ENCODE measurements around the gene DYNLRB1.

The DYNLRB1 gene

GRCh38 chr20:34558320-34559218 lies 42.3 kb downstream of the DYNLRB1 start, which contains the start of gene MAP1LC3A:
Gene MAP1LC3A (plus strand): TSS chr20:34558718. CDS start chr20:34558869, 151 bp downstream.
- DNase-seq (ENCODE audit: low spot score): peak; percentile 97

DNA sequence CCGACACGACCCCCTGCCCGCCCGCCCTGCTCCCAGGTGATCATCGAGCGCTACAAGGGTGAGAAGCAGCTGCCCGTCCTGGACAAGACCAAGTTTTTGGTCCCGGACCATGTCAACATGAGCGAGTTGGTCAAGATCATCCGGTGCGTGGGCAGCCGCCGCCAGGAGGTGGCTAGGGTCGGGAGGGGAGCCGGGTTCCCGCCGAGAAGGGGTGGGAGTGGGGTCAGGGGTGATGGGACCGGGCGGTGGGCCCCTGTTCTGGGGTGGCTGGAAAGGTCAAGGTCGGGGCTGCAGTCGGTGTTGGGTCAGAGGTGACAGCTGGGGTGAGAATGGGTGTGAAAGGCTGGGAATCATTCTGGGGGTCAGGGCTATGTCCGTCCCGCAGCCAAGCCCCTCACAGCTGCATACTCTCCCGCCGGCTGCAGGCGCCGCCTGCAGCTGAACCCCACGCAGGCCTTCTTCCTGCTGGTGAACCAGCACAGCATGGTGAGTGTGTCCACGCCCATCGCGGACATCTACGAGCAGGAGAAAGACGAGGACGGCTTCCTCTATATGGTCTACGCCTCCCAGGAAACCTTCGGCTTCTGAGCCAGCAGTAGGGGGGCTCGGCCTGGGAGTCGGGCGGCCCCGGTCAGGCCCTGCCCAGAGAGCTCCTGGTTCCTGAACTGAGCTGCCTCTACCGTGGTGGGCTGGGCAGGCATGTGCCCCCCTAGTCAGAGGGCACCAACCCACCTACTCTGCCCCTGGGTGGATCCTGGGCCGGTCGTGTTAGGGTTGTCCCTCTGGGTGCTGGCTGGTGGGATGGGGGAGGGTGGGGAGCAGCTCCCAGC lies 43.3 kb downstream of the DYNLRB1 start:
- no peak for DNase-seq (ENCODE audit: low spot score)

DNA sequence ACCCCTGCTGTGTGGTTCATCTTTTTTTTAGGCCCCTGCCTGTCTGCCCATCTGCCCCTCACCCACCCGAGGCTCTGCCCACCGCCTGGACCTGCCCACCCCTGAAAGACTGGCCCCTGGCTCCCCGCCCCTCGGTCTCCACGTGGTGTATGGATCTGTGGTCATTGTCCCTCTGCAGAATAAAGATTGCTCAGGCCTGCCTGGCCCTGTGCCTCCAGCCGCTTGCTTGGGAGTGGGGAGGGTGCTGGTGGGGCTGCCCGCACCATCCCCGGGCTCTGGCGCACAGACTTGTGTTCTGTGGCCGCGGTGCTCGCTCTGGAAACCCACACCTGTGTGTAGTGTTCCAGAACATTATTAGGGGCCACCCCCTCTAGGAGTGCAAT lies 43.9 kb downstream of the DYNLRB1 start:
- DNase-seq (ENCODE audit: low spot score): no peak

GRCh38 chr20:34560614-34561013 lies 44.4 kb downstream of the DYNLRB1 start:
- DNase-seq (ENCODE audit: low spot score): no peak

GRCh38 chr20:34561661-34562060 lies 45.4 kb downstream of the DYNLRB1 start:
- DNase-seq (ENCODE audit: low spot score): no peak

- DNase-seq (ENCODE audit: low spot score): peak; percentile 45
Observed at GRCh38 chr20:34562641-34563040, 46.4 kb downstream of the DYNLRB1 start.

DNA sequence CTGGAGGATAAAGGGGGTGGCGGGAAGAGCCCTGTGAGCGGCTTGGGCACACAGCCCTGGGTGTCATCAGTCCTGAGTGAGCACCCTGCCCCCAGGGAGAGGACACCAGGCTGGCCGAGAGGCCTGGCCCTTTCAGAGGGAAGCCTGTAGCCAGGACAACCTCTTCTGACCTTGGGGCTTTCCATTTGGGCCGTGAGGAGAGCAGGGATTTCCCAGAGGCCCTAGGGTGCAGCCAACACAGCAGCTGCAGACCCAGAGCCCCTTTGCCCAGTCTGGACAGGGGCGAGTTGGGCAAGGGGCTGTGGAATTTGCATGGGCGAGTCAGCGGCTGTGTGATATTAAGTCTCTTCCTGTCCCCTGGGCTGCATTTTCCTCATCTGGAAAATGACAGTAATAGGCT lies 48.6 kb downstream of the DYNLRB1 start:
- DNase-seq (ENCODE audit: low spot score): no peak

DNA sequence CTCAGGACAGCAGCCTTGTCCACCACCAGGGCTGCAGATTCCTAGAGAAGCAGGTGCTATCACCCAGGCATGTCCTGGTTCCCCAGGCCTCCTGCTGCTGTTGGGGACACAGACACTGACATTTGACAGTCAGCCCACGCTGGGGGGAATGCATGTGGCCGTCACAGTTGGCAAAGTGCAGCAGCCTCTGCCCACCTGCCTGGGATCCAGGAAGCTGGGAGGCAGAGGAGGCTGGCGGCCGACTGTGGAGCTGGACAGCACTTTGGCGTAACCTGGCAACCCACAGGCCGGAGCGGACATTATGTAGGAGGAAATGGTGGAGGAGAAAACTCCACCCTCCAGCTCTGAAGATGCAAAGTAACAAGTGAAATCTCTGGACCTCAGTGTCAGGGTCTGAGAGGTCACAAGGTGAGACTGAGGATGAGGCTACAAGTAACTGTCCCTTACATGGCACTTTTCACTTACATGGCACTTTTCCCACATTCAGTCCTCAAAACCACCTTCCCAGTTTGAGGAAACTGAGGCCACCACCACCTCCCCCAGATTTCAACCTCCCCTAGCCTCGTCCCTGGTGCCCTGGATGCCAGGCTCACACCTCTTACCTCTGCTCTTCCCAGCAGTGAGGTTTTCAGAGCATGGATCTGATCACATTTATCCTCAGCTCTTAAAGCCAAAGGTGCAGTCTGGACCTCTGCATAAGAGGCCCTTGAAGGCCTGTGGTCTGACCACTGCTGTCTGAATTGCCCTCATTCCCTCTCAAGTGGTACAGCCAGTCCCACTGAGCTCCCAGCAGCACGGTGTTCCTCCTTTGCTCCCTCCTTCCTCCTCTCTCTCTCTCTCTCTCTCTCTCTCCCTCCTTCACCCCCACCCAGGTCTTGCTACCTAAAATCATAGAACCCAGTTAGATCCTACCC lies 51.0 kb downstream of the DYNLRB1 start:
- no peak for DNase-seq (ENCODE audit: low spot score)

DNA sequence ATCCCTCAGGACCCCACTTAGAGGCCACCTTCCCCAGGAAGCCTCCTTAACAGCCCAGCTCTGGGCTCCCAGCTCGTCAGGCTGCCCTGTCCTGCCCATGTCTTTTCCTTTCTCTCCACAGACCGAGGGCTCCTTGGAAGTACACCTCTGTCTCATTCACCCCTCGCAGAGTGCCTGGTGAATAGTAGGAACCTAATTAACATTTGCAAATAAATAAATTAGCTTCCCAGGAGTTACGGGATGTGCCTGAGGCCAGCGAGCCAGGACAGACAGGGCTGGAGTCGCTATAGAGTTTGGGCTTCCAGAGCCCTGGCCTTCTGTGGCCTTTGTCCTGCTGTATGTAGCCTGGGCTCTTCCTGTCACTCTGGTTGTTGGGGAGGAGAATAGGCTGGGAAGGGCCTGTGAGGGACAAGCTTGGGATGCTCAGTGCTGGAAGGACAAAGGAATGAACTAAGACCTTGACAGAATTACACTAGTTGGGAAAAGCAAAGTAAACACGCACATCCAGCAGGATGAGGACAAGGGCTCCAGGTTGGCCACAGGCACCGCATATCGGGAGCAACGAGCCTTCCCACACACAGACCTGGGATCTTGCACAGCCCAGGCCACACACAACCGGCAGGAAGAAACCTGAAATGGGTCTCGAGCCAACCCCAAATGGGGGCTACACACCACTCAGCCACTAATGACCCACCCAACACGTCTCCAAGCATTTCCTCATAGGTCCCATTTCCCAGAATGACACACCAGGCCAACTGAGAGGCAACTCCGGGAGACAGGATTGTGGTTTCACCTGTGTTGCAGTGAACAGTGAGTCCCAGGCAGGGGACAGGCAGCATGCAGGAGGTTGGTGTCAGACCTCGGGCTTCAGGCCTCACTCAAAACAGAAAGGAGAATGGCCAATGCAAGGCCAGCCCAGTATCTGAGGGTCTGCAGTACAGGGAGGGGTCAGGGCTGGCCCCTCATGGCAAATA lies 52.0 kb downstream of the DYNLRB1 start:
- DNase-seq (ENCODE audit: low spot score): no peak

GRCh38 chr20:34569598-34569997 lies 53.4 kb downstream of the DYNLRB1 start:
- no peak for DNase-seq (ENCODE audit: low spot score)

GRCh38 chr20:34570859-34571306 lies 54.7 kb downstream of the DYNLRB1 start:
- peak; percentile 47 for DNase-seq (ENCODE audit: low spot score)

DNA sequence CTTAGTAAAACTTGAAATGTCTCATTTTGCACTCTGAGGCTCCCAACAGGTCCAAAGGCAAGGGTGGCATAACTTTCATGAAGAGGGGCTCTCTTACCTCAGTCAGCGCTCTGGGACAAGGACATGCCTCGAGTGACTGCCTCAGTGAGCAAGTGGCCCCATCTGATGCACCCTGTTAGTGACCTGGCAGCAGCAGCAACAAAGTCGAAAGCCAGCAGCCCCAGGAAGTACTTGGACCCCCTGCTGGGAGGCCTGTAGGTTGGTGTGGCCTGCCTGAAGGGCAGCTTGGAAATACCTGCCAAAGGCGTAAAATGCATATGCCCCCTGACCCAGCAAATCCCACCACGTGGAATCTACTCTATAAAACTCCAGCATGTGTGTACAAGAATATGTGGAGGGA lies 55.5 kb downstream of the DYNLRB1 start:
- no peak for DNase-seq (ENCODE audit: low spot score)

GRCh38 chr20:34573541-34574300 lies 57.5 kb downstream of the DYNLRB1 start:
- DNase-seq (ENCODE audit: low spot score): no peak

DNA sequence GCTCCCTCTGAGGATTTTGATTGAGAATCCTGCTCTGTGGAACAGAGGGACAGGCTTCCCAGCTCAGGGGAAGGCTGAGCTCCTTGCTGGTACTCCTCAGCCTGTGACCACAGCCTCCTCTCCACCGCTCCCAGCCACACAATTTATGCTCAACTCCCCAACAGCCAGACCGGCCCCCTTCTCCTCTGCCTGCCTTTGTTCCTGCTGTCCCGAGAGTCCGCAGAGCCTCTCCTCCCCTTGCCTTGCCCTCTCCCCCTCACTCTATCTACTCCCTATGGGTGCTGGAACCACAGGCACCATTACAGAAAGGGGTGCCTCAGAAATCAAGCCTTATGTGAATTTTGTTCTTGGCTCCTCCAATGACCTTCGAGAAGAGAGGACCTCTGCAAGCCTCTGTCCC lies 58.2 kb downstream of the DYNLRB1 start:
- DNase-seq (ENCODE audit: low spot score): no peak

- DNase-seq (ENCODE audit: low spot score): no peak
Observed at GRCh38 chr20:34574861-34575260, 58.6 kb downstream of the DYNLRB1 start.

DNA sequence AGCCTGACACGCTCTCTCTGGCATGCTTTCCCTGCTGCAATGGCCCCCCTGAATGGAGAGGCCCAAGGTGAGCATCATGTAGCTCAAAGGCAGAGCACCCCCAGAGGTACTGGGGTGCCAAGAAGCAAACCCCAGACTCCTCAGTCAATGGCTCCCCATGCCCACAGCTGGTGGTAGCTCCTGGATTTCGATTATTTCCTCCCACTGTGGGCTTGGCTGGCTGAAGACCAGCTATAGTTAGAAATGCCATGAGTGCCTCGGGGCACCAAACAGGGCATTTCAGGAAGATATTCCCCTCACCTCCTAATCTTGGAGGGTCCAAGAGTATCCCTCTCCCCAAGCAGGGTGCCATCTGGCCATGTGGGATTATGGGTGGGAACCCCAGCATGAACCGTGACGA lies 59.0 kb downstream of the DYNLRB1 start:
- no peak for DNase-seq (ENCODE audit: low spot score)

GRCh38 chr20:34575756-34576155 lies 59.5 kb downstream of the DYNLRB1 start:
- no peak for DNase-seq (ENCODE audit: low spot score)

DNA sequence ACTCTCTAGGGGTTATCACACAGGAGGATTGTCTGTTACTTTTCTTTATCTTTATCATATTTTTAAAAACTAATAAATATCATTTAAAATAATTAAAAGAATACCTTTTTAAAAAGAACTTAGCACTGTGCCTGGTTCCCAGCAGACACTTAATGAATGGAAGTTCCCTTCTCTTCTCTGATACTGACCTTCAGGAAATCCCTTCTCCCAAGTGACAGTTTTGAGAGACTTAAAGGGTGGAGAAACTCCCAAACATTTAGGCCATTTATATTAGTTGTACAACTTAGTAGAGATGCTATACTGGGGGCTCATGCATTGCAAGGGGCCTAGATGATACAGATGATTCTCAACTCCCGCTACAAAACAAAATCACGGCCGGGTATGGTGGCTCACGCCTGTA lies 60.8 kb downstream of the DYNLRB1 start:
- DNase-seq (ENCODE audit: low spot score): no peak

GRCh38 chr20:34578025-34578424 lies 61.8 kb downstream of the DYNLRB1 start:
- no peak for DNase-seq (ENCODE audit: low spot score)

DNA sequence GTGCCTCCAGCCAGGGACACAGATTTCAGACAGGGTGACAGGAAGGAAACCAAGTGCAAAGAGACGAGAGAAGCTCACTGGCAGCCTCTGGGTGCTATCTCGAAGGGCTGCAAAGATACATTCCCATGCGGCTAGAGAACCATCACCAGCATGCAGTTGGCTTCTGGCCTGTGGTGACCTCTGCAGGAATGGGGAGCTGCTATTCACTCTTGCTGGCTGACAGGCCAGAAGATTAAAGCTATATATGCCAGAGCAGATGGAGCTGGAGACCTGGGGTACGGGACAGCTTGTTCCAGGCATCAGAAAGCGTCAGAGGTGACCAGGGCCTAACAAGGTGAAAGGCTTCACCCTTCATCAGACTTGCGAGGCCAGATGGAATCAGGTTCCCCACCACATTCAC lies 62.3 kb downstream of the DYNLRB1 start:
- no peak for DNase-seq (ENCODE audit: low spot score)

Measured in hepatic stellate cell (primary cell).